Stimulated activated CD8-positive, alpha-beta memory T cell treated with anti-CD3 and anti-CD28 coated beads, Interleukin-15, amount 100 ng/mL, for 1 hour (primary cell): ENCODE data around the gene MAP7.
"Not testable (repeated sequence)": the region's sequence is repeated elsewhere in the genome, so short reads cannot be mapped to it uniquely, and the experiment has no call there.

Experiments
- DNase-seq: peaks from one replicate; pipeline ENCODE4 v3.0.0-alpha.2; 2020; ENCODE audit warnings: low read depth

The MAP7 gene

DNA sequence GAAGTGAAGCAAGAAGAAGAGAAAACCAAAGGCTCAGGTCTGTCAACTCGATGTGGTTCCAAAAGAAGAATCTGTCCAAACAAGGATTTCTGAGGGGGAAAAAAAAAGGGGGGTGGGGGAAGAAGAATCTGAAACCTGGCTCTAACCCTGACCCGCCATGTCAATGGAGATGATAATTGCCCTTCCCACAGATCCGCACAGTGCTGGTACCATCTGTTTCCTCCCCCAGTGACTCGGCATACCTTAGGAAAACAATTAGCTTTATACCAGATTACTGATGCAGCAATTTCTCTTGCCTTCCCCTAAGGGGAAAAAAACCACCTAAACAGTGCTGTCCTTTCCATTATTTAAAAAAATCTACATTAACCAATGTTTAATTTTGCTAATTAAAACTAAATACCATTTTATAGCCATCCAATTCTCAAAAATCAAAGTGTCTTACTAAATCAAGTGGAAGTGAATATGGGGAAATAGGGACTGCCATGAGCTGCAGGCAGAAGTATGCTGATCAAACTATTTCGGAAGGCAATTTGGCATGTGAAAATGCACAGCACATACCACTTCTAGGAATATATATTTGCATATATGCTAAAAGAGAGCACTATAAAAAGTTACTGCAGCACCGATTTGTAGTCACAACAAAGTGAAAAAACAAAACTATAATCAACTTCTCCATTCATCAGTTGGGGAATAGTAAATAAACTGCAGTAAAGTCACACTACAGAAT is 46.8 kb downstream of the MAP7 start:
- DNase-seq, result no peak

DNA sequence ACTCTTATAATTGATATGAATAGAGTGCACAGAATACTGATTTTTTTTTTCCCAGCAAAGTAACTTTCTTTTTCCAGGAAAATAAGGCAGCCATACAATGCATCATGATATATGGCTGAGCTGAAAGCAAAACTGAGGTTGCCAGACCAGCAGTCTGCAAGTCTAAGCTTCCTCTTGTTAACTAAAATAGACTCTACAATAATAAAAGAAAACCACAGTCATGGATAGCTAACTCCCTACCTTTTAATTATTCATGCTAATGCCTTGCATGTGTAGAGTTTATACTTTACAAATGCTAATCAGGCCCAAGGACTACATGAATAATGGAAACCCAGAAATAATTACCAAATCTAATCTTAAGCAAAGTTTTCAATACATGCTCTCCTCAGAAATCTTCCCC is 47.4 kb downstream of the MAP7 start:
- DNase-seq, result no peak

DNA sequence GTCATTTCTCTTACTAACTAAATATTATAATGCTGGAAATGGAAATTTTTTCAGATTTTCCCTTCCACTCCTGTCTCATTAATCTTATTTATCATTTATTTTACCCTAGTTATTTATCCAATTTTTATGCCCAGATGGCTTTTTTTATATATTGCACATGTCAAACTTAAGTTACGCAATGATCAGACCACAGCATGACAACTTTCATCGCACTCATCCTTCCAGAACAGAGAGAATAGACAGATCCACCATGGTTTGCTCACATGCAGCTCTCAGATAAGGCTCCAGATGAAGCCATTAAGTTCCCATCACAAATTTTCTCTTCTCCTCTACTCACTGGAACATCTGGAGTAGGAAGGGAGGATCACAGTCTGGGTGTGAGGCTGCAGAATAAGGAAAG is 48.7 kb downstream of the MAP7 start:
- no peak for DNase-seq

DNA sequence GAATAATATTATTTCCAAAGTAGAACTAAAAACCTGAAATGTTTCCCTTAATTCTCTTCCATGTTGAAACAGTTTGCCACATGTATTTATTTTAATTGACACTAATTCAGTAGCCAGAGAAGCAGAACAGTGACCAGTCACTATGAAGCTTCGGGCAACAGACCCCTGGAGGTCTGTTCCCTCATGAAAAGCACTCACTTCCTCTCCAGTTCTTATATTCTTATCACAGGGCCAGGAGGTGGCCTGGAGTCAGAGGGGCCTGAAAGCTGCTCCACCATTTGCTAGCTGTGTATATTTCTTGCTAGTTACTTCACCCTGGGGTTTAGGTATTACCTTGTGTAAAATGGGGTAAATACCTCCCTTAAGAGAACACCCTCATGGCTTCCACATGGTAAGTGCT is 49.1 kb downstream of the MAP7 start:
- DNase-seq, result no peak

DNA sequence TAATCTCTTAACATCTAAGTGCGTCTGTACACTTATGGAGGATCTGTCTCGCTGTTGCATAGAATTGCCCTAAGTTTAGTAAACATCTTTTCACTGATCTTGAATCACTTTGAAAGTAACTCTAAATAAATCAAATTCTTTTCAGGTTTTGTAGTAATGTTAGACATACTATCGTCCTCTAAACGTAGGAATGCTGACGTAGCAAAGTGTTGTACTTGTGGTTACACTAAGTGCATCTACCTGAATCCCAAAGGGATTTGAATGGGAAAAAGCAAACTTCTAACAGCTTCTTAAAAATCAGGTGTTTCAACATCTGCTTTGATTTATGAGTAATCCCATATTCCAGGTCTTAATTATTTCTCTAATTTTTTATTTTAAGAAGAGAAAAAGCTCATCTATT is 49.8 kb downstream of the MAP7 start:
- DNase-seq, result no peak

DNA sequence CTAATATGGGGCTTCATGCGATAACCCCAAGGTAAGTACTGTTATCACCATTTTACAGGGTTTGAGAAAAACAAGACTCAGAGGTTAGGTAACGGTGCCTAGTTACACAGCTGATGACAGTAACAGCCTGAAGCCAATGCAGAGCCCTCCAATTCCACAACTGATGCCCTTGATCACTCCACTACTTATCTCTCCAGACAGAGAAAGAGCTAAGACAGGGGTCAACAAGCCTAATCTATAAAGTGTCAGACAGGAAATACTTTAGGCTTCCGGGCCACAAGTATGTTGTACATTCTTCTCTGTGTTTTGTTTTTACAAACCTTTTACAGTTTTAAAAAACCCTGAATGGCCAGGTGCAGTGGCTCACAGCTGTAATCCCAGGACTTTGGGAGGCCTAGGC is 50.9 kb downstream of the MAP7 start:
- no peak for DNase-seq

DNA sequence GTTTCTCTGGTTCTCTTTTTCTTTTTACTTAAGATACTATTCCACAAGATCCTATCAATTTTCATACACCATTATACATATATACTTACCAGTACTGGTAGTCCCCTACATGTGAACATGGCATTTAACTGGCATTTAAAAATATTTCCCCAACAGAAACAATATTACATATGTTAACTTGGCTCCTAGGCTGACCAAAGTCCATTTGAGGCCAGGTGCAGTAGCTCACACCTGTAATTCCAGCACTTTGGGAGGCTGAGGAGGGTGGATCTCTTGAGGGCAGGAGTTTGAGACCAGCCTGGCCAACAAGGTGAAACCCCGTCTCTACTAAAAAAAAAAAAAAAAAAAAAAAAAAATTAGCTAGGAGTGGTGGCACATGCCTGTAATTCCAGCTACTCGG is 53.8 kb downstream of the MAP7 start:
- DNase-seq, result not testable (repeated sequence)

DNA sequence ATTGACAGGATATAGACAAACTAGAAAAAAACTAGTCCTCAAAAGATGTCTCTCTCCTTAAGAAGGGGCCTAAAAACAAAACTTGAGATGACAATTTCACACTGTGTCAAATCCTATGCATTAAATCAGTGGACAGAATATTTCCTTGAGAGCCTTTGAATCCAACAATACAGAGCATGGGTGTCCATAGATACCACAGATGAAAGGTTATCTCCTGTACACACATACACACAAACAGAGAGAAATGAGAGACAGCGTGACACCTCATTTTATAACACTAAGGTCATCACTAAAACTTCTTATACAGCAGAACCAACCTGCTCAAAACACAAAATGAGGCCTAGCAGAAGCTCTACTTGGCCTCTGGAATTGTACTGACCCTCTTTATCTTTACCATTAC is 55.5 kb downstream of the MAP7 start:
- no peak for DNase-seq

DNA sequence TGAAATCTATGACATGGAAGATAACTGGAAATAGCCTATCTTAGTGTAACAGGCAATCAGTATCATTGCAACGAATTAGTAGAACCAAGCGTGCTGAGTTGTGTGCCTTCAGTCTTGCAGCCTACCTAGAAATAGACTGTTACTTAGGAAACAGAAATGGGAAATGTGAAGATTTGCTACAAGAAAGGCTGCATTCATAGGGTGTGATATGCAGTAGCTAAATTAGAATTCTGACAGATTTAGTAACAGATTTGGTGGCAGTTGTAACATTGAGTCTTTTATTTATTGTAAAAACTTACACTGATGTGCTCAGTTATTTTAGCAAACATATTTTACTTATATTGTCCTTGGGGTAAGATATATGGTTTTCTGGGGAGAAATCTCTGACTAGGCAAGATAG is 56.2 kb downstream of the MAP7 start:
- no peak for DNase-seq

DNA sequence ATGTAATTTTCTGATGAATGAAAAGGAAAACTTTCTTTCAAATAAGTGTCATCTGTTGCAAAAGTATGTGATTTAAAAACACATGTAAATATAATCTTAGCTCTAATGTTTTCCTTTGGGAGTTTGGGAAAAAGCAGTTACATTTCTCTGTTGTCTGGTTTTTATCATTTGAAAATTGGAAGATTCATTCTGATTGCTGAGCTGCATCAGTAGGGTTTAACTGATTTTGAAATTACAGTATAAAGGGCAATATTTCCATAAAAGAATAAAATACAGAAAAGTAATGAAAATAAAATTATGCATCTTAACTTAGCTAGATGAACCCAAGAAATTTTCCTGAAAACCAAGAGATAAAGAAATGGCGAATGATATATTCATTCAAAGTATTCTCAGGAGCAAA is 57.8 kb downstream of the MAP7 start:
- no peak for DNase-seq

DNA sequence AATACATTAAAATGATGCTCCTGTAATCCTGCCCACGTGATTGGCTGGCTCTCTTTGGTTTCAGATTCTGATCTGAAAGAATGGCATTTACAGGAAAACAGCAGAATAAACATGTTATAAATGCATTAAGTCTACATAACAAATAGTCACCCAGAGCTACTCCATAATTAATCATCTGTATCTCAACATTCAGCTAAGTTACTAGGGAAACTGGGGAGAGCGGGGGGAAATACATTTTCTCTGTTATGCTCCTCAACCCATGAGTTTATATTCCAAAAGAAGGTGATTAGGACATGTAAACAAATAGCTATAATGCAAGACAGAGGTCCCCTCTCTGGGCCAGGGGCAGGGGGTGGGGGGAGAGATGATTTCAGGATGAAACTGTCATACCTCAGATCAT is 58.5 kb downstream of the MAP7 start:
- DNase-seq, result no peak

DNA sequence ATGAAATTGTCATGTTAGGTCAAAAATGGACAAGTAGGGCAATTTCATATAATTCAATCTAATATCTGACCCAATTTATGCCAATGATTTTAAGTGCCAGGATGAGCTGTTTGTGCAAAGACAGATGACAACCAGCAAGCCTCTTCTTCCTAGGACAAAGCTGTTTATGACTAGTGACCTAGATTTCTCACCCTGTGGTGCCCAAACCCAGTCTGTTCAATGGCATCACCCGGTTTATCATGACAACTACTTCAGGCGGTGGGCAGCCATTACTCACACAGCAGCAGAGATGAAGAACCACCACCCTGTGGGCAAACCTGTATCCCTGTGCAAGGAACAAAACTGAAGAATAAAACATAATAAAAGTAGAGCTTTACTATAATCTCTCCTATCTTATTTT is 59.0 kb downstream of the MAP7 start:
- DNase-seq, result no peak

DNA sequence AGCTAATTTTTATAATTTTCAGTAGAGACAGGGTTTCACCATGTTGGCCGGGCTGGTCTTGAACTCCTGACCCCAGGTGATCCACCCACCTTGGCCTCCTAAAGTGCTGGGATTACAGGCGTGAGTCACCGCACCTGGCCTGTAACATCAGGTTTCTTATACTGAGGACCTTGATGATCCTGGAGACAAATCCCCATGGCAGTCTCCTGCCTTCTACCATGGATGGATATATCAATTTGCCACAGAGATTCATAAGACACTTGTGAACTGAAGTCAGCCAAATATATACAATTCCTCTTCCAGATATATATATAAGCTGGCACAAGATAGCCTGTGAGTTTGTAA is 60.6 kb downstream of the MAP7 start:
- not testable (repeated sequence) for DNase-seq

DNA sequence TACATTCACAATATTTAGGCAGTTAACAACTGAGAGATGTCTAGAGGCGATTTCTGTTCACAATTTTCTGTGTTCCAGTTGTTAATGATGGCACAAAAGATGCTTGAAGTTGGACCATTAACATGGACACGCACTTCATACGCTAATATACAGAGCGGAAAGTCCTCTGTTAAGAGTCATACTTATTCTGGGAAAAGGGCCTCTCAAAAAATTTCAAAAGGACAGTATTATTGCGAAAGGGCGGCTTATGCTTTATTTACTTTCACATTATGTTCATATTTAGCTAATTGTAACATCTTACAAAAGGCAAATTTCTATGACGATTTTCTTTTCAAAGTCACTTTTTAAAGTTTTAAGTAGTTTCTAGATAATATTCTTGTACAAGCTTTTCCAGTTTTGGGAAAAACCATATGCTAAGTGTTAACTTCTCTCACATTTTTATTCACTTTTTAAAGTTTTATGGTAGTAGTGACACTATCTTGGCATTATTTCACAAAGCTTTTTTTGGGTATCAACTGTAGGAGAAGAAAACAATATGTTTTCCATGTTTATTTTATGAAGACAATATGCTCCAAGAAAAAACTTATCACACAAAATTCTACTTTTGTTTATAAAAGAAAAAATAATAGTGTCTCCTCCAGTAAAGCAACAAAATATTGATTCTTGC is 62.3 kb downstream of the MAP7 start:
- DNase-seq, result no peak

DNA sequence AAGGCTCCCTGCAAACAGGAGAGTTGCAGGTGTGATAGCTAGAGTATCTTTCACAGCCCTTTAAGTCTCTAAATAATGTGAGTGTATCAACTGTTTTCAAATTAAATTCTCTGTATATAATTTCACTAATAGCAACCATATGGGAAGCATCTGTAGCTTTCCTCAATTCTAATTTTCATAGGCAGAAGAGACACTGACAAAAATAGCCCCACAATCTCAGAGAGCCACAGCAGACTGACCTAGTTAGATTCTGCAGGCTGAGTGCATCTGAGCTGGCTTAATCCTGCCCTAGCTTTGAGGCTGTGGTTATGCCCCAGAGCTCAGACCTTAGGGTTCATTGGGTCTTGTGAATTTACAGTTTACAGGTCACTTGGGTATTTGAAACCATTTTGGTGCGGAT is 63.9 kb downstream of the MAP7 start:
- no peak for DNase-seq

DNA sequence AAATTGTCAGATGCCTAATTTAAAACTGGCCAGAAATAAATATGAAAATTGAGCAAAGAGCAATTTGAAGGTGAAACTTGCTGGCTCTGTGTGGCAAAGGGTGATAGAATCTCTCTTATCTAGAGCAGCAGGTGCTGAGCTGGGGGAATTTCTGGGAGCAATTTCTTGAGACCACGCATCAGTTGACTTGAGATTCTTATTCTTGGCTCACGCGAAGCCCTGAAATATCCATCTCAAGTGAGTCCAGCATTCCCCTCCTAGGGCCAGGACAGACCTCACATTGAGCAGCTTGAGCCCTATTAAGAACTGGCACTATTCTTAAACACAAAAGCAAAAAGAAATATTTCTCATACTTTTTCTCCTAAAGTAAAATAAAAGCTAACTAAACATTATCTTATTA is 66.3 kb downstream of the MAP7 start:
- no peak for DNase-seq

DNA sequence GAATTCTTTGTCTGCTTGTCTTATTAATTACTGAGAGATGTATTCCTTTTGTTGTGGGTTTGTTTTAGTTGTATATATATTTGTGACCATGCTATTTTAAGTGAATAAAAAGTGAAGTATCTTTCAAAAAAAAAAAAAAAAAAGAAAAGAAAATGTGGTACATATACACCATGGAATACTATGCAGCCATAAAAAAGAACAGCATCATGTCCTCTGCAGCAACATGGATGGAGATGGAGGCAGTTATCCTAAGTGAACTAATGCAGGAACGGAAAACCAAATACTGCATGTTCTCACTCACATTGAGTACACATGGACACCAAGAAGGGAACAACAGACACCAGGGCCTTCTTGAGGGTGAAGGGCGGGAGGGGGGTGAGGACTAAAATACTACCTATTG is 67.2 kb downstream of the MAP7 start:
- DNase-seq, result not testable (repeated sequence)

DNA sequence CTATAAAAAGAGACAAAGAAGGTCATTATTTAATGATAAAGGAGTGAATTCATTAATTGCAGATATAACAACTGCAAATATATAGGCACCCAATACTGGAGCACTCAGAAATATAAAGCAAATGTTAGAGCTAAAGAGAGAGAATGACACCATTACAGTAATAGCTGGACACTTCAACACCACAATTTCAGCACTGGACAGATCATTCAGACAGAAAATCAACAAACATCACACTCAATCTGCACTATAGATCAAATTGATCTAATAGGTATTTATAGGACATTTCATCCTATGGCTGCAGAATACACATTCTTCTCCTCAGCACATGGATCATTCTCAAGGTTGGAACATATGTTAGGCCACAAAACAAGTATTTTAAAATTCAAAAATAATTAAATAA is 72.7 kb downstream of the MAP7 start:
- DNase-seq, result no peak

DNA sequence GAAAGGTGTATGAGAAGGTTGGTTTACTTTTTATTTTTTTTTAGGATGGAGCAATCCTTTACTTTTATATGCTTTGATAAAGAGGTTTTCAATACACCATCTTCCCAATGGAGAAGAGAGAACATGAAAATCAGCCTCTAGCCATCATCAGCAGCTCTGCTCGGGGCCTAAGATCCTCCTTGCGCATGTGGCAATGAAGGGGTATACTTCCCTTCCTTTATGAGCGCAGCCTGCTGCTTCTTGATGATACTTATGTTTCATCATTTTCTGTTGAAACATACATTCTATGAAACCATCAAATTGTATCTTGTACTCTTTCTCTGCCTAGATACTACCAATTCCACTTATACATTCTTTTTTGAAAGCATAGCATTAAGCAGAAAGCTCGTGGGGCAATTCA is 74.5 kb downstream of the MAP7 start:
- DNase-seq, result no peak

DNA sequence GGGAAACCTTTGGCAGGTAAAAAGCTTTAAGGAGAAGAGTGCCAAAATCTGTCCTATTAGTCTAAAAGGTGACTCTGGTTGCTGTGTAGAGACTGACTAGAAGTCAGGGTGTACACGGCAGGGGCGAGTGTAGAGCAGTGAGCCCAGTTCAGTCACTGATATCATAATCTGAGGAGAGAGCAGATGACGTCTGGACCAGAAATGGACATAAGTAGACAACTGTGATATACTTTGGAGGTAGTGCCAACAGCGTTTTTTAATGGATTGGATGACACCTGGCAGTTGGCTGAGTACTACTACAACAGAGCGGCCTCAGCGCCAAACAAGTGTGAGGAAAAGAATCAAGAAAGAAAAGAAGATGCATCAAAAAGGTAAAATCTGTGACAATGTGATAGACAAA is 76.0 kb downstream of the MAP7 start:
- DNase-seq, result no peak

DNA sequence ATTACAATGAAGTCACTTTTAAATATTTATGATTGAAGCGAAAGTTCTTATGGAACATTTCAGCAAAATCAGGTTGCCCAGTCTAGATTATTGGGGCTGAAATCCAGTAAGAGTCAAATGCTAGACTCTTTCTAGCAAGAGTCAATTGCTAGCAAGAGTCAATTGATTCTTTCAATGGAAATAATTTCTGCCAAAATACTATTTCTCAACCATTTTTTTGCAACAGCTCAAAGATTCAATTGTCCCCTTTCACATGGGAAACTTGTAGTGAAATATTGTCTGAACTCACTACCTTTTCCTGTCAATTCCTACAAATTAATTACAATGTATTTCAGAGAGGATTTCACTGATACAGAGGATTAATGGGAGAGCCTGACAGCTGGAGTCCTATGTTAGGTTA is 78.3 kb downstream of the MAP7 start:
- DNase-seq, result no peak

DNA sequence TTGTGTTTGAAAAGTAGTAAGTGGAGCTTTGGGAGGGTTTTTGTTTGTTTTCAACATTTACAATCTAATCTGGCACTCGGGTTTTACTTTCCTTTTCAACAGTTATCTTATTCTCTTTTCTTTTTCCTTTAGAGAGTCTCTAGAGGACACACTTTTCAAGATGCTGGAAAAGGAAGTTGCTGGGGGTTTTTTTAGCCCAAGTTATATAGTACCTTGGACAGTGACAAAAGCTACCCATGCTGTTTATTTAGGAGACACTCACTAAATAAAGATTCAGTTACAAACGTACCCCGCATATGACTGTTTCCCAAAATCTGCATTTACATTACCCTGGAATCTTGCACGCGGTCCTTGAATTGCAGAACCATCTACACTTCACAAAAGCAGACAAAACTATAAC is 78.8 kb downstream of the MAP7 start:
- DNase-seq, result no peak

DNA sequence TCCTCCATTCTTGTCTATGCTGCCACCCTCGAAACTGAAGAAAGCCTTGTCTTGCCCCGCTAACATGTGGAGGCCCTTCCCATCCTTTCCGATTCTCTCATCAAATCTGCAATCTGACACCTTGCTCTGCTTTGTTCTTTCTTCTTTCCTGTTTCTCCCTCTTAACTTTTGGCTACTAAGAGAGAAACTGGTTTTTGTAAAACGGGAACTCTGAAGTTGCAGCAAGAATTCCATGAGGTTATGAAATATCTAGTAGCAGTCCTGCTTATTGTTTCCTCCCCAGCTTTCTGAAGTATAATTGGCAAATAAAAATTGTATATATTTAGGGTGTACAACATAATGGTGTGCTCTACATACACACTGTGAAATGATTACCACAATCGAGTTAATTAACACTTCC is 80.2 kb downstream of the MAP7 start:
- no peak for DNase-seq

DNA sequence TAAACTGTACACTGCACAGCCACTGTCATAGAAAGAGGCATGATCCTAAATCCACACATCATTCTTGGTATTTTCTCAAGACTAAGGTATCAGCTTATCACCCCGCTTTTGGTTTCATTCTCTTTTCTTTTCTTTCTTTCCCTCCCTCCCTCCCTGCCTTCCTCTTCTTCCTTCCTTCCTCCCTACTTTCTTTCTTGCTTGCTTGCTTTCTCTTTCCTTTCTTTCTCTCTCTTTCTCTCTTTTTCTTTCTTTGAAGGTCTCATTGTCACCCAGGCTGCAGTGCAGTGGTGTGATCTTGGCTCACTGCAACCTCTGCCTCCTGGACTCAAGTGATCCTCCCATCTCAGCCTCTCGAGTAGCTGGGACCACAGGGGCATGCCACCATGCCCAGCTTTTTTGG is 81.1 kb downstream of the MAP7 start:
- no peak for DNase-seq
